HG02763 (cell line): ENCODE results near the gene VEZT.
"Not testable (repeated sequence)": the region's sequence is repeated elsewhere in the genome, so short reads cannot be mapped to it uniquely, and the experiment has no call there.

Experiments used
- ATAC-seq: cut with Tn5 transposase; IDR thresholded peaks from one replicate; pipeline ENCODE4 v1.9.1; 2021; ENCODE audit warnings: mild to moderate bottlenecking, moderate library complexity; ENCODE audit not compliant: unreplicated experiment

Gene VEZT

GRCh38 chr12:95224202-95225170, 6.9 kb downstream of the VEZT start:
- no peak for ATAC-seq

DNA sequence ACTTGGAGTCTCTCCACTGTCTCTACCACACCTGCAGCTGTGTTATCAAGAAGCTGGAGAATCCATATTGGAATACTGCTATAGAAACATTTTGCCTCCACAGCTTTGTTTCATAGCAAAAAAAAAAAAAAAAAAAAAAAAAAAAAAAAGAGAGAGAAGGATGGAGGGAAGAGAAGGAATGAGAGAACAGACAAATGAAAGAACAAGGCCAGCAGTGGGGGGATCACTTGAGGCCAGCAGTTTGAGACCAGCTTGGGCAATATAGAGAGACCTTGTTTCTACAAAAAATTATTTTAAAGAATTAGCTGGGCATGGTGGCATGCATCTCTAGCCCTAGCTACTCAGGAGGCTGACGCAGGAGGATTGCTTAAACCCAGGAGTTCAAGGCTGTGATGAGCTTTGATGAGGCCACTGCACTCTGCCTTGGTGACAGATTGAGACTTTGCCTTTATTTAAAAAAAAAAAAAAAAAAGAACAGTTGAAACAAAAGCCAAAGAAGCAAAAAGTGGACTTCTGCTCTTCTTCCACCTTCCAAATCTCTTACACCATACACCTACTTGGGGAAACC, 8.1 kb downstream of the VEZT start:
- ATAC-seq: no peak

DNA sequence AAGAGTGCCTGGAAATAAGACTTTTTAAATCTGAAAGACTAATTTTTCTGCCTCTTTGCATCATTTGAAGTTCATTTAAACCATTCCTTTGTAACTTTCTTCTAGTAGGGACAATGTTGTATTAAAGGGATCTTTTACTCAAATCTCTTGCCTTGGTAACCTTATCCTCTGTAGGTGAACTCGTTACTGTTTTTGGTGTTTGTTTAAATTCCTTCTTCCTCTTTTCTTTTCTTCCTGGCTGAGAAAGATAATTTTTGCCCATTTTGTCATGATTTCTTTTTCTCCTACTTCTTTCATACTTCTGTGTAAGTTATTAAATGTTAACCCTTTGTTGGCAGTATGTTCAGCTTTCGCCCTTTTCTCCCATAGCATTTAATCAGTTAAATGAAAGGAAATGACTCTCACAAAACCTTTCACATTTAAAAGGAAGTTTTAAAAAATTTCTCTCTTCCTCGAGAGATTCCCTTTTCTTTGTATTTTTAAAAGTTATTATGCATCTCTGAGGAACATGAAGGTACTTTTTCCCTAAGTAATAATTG, 10.3 kb downstream of the VEZT start:
- no peak for ATAC-seq

DNA sequence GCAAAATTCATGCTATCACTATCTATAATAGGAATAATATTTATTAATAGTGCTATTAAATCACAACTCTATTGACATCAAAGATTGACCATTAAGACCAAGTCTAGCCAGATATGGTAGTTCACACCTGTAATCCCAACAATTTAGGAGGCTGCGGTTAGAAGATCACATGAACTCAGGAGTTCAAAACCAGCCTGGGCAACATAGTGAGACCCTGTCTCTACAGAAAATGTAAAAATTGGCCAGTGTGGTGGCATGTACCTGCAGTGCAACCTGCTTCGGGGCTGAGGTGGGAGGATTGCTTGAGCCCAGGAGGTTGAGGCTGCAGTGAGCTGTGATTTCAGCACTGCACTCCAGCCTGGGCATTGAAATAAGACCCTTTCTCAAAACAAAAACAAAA, 11.0 kb downstream of the VEZT start:
- no peak for ATAC-seq

DNA sequence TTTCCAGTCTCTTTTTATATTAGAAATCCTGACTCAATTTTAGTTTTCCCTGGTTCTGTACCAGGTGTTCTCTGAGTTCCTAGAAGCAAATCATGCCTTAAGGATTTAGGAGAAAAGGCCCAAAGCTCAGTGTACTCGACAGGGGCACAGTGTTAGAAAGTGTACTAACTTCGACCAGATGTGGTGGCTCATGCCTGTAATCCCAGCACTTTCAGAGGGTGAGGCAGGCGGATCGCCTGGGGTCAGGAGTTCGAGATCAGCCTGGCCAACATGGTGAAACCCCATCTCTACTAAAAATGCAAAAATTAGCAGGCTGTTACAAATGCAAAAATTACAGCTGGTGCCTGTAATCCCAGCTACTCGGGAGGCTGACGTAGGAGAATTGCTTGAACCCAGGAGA, 12.0 kb downstream of the VEZT start:
- ATAC-seq: no peak

- no peak for ATAC-seq
Observed at GRCh38 chr12:95230313-95230712, 12.7 kb downstream of the VEZT start.

GRCh38 chr12:95231190-95231589, 13.6 kb downstream of the VEZT start:
- ATAC-seq: no peak

- not testable (repeated sequence) for ATAC-seq
Observed at GRCh38 chr12:95234187-95234586, 16.6 kb downstream of the VEZT start.

DNA sequence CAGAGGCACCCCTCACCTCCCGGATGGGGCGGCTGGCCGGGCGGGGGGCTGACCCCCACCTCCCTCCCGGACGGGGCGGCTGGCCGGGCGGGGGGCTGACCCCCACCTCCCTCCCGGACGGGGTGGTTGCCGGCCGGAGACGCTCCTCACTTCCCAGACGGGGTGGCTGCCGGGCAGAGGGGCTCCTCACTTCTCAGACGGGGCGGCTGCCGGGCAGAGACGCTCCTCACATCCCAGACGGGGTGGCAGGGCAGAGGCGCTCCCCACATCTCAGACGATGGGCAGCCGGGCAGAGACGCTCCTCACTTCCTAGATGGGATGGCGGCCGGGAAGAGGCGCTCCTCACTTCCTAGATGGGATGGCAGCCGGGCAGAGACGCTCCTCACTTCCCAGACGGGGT, 18.0 kb downstream of the VEZT start:
- ATAC-seq: not testable (repeated sequence)

DNA sequence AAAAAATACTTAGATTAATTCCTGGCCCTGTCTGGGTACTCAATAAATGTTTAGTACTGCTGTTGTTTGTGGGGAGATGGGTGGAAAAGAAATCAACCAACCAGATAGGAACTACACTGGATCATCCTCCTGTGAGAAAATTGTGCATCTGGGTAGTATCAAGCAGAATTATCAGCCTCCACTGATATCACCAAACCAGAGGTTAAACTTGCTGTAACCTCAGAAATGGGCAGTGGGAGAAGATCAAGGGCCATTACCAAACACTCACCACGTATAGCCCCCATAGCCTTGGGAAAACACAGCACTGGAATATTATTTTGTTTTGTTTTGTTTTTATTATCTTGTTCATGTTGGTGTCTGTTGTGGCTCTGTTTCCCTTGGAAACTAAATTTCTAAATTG, 19.7 kb downstream of the VEZT start:
- no peak for ATAC-seq

DNA sequence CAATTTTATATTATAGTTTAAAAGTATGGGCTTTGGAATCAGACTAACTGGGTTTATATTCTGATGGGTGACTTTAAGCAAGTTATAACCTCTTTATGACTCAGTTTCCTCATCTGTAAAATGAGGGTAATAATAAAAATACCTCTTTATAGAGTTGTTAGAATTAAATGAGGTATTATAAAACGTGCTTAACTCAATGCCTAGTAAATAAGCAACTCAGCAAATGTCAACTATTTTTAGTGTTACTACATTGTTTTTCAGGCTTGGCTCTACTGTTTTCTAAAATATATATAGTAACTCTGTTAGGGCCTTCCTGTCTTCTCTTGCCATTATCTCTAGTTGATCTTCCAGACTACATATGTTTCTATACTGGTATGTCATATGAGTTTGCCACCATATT, 20.5 kb downstream of the VEZT start:
- no peak for ATAC-seq

GRCh38 chr12:95239216-95239615, 21.6 kb downstream of the VEZT start:
- no peak for ATAC-seq

DNA sequence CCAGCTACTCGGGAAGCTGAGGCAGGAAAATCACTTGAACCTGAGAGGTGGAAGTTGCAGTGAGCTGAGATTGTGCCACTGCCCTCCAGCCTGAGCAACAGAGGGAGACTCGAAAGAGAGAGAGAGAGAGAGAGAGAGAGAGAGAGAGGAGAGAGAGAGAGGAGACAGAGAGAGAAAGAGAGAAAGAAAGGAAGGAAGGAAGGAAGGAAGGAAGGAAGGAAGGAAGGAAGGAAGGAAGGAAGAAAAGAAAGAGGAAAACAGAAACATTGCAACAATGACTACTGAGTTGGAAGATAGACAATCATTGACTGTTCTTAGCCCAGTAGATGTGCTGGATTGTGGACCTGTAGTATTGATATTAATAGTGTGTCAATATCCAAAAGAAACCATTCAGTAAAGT, 22.2 kb downstream of the VEZT start:
- not testable (repeated sequence) for ATAC-seq

- no peak for ATAC-seq
Observed at GRCh38 chr12:95240556-95240955, 22.9 kb downstream of the VEZT start.

- not testable (repeated sequence) for ATAC-seq
Observed at GRCh38 chr12:95241138-95241537, 23.5 kb downstream of the VEZT start.

DNA sequence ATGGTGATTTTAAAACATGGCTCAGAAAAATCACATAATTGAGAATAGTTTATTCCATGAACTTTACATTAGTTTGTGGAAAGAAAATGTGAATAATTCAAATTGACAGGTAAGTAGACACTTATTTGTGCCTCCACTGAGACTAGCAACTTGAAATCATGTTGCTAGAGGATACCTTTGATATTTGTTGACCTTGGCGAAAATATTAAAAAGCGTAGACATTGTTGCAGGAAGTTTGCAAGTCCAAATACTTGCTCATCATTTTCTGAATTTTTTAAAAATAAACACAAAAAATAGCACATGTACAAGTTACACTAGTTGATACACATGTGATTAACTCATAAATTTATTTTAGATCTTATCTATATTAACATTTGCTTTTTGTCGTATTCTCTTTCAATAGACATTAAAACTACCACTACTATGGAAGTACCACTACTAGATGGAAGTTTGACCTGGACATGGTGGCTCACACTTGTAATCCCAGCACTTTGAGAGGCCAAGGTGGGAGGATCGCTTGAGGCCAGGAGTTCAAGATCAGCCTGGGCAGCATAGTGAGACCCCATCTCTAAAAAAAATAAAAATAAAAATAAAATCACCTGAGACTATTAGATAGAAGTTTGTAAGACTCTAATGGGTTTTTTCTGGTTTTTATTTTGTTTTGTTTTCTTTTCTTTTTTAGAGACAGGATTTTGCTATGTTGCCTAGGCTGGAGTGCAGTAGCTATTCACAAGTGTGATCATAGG, 24.3 kb downstream of the VEZT start:
- no peak for ATAC-seq

GRCh38 chr12:95243497-95244183, 26.0 kb downstream of the VEZT start:
- ATAC-seq: no peak

- ATAC-seq: no peak
Observed at GRCh38 chr12:95244350-95244749, 26.7 kb downstream of the VEZT start.

- no peak for ATAC-seq
Observed at GRCh38 chr12:95248095-95248494, 30.5 kb downstream of the VEZT start.

DNA sequence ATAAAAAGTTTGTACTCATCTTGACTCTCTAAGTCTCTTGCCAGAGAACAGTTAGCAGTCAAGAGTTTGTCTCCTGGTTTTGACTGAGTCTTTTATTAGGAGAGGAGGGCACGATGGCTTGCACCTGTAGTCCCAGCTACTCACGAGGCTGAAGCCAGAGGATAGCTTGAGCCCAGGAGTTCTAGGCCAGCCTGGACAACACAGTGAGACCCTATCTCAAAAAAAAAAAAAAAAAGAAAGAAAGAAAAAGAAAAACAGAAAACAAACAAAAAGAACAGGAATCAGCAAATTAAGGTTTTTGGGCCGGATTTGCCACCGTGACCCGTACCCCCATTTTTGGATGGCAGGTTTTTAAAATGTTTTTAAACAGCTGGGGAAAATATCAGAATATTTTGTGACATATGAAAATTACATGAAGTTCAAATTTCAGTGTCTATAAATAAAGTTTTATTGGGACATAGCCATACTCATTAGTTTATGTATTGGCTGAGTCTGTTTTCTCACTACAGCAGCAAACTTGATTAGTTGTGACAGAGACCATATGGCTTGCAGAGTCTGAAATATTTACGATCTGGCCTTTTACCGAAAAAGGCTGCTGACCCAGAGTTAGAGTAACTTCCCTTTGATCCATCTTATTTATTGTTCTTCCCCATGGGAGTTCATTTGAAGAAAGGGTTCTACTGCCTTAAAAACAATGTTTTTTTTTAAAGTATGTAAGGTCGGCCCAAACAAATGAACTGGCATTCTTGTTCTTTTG, 31.2 kb downstream of the VEZT start:
- no peak for ATAC-seq
